ENCODE results near the gene SEMA6C.
"Not testable (repeated sequence)": the region's sequence is repeated elsewhere in the genome, so short reads cannot be mapped to it uniquely, and the experiment has no call there.

Gene SEMA6C, protein sequence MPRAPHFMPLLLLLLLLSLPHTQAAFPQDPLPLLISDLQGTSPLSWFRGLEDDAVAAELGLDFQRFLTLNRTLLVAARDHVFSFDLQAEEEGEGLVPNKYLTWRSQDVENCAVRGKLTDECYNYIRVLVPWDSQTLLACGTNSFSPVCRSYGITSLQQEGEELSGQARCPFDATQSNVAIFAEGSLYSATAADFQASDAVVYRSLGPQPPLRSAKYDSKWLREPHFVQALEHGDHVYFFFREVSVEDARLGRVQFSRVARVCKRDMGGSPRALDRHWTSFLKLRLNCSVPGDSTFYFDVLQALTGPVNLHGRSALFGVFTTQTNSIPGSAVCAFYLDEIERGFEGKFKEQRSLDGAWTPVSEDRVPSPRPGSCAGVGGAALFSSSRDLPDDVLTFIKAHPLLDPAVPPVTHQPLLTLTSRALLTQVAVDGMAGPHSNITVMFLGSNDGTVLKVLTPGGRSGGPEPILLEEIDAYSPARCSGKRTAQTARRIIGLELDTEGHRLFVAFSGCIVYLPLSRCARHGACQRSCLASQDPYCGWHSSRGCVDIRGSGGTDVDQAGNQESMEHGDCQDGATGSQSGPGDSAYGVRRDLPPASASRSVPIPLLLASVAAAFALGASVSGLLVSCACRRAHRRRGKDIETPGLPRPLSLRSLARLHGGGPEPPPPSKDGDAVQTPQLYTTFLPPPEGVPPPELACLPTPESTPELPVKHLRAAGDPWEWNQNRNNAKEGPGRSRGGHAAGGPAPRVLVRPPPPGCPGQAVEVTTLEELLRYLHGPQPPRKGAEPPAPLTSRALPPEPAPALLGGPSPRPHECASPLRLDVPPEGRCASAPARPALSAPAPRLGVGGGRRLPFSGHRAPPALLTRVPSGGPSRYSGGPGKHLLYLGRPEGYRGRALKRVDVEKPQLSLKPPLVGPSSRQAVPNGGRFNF

DNA sequence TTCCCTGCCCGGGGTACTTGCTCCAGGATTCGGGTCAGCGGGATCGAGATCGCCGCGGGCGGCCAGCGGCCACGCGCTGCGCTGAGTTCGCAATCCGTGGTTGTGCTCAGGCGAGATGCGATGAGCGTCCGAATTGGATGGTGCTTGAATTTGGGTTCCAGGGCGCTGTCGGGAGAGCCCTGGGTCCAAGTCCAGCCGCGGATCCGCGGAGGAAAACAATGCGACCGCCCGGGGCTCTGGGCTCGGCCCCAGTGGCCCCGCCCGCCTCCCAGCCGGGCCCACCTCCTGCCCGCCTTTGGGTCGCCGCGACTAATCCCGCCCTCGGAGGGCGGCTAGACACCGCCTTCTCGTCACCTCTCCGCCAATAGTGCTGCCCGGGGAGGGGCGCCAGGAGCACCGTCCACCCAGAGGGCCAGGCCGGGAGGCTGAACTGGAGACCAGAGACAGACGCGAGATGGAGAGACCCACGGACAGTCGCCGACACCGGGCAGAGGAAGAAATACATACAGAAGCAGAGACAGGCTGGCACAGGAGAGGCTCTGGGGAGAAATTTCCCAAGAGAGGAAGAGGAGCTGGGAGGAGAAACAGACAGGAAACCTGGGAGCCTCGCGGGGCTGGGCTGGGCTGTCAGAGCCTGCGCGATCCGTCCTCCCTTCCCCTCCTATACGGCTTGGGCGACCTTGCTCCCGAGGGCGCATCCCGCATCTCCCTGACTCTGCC lies at the start of gene SEMA6C:
Gene SEMA6C, minus strand, starts transcription at position 220 of the 720 bp plus-strand sequence. CDS start 4,010 bp downstream, outside the sequence.
- peak in 1 of 2 donors; percentile 79 for DNase-seq (ENCODE audit: extremely low read depth in 1 of 2, low read depth in 1 of 2)

DNA sequence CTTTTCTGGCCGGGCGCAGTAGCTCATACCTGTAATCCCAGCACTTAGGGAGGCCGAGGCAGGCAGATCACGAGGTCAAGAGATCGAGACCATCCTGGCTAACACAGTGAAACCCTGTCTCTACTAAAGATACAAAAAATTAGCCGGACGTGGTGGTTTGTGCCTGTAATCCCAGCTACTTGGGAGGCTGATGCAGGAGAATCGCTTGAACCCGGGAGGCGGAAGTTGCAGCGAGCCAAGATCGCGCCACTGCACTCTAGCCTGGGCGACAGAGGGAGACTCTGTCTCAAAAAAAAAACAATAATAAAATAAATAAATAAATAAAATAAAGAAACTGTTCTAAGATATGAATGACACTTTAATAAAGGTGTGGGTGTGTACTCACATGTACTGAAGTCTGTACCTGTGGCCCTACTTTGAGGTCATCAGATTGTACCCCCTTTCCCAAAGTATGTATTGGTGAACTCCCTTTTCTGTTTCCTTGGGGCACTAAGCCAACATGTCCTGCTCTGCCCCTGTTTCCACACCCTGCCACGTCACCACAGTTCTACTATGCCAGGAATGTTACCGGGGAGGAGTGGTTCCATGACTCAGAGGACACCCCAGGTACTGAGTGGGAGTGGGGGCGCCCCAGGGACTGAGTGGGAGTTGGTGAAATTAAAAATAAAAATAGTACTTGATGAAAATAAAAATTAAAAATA lies 48.6 kb upstream of the SEMA6C start:
- not testable (repeated sequence) for DNase-seq (ENCODE audit: extremely low read depth in 1 of 2, low read depth in 1 of 2)

DNA sequence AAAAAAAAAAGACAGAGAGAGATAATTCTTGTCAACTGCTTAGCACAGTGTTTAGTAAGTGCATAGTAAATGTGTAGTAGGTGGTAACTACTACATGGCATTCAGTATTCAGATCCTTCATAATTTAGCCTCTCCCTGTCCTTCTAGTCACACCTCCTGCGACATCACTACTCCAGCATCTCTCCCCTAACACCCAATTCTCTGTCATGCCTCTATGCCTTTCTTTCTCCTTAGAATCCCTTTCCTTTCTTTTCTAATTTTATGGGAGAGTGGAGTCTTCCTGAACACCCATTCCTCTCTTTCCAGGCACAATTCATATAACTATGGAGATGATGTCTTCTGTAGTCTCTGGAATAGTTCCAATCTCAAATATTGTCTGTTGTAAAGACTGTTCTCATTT lies 47.4 kb upstream of the SEMA6C start:
- DNase-seq (ENCODE audit: extremely low read depth in 1 of 2, low read depth in 1 of 2), result no peak

DNA sequence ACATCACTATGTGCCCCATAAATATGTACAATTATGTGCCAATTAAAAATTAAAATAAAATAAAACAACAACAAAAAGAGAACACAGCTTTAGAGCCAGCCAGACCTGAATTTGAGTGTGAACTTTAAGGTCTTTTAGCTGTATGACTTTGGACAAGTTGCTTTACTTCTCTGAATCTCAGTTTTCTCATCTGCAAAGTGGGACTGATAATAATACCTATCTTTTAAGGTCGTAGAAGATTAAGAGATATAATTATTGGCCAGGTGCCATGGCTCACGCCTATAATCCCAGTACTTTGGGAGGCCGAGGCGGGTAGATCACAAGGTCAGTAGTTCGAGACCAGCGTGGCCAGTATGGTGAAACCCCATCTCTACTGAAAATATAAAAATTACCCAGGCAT lies 46.9 kb upstream of the SEMA6C start:
- no peak for DNase-seq (ENCODE audit: extremely low read depth in 1 of 2, low read depth in 1 of 2)

DNA sequence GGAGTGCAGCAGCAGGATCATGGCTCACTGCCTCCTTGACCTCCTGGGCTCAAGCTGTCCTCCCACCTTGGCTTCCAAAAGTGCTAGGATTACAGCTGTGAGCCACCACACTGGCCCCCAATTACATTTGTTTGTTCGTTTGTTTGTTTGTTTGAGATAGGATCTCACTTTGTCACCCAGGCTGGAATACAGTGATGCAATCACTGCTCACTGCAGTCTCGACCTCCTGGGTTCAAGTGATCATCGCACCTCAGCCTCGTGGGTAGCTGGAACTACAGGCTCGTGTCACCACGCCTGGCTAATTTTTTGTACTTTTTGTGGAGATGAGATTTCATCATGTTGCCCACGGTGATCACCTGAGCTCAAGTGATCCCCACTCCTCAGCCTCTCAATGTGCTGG lies 45.6 kb upstream of the SEMA6C start:
- DNase-seq (ENCODE audit: extremely low read depth in 1 of 2, low read depth in 1 of 2), result no peak

DNA sequence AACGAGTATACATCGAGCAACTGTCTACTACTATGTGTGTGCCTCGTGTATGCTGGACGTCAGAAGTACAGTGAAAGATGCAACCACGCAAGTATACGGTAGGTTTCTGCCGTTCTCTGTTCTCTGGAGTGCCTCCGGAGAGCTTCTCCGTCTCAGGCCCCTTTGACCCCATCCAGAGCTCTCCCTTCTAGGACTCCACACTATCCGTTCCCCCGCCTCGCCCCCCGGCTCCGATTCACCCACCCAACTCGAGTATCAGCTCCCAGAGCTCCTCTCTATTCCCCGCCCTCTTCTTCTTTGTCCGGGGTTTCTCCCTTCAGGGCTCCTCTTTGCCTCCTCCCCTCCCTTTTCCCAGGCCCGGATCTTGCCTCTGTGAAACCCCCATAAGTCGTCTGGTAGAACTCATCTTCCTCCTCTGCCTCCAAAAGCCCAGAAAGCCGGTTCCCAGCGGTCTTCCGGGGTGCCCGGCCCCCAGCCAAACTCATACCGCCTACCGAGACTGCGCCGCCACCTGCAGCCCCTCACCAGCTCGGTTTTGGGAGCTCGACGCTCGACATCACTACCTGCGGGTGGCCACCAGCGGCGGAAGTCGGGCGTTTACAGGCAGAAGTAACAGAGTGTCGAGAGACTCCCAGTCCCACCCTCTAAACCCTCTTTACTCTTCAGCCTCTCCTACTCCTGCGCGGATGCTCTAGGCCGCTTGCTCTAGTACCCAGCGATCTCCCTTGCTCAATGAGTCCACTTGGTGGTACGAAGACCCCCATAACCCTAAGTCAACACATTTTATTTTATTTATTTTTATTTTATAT lies 43.4 kb upstream of the SEMA6C start, which contains the start of gene VPS72:
Gene VPS72, minus strand, starts transcription at position 561 of the 809 bp plus-strand sequence. Its CDS starts 76 bp downstream, at position 485.
- peak; percentile 58 to 74 for DNase-seq (ENCODE audit: extremely low read depth in 1 of 2, low read depth in 1 of 2)

DNA sequence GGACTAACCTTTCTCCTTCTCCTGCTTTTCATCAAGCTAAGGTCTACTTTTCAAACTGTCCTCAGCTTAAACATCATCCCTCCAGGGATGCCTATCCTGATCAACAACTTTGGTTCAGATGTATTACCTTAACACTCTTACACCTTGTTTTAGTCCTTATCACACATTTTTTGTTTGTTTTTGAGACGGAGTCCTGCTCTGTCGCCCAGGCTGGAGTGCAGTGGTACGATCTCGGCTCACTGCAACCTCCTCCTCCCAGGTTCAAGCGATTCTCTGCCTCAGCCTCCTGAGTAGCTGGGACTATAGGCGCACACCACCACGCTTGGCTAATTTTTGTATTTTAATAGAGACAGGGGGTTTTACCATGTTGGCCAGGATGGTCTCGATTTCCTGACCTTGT lies 42.2 kb upstream of the SEMA6C start:
- DNase-seq (ENCODE audit: extremely low read depth in 1 of 2, low read depth in 1 of 2), result not testable (repeated sequence)

DNA sequence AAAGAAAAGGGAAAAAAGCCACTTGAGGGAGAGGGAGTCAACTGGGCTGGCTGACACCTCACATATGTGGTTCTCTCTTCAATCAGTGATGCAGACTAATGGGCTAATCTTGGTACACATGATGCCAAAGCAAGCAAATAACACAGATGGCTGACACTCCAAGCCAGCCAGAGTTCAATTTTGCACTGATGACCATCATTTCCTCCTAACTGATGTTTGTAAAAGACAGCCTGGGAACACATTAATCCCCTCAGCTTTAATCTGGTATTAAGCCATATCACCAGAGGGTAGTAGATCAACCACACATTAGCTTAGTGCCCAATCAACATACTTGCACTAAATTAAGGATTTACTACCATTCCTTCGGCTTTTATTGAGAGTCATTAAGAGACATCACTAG lies 40.8 kb upstream of the SEMA6C start:
- DNase-seq (ENCODE audit: extremely low read depth in 1 of 2, low read depth in 1 of 2), result no peak

DNA sequence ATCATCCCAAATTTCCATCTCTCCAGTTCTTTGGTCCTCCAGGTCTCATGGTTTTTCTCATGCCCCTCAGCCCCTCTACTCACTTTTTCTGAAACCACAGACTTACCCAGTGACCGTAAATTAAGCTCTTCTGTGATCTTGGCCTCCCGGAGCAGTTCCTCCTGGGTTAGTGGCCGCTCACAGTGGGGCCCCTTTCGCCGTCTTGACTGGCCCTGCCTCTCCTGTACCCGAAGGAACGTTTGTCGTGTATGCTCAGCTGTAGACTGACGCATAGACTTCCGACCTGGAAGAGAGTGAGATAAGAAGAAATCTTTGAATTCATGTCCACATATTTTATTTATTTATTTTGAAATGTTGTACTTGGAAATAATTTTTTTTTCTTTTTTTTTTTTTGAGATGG lies 37.8 kb upstream of the SEMA6C start:
- DNase-seq (ENCODE audit: extremely low read depth in 1 of 2, low read depth in 1 of 2), result no peak

DNA sequence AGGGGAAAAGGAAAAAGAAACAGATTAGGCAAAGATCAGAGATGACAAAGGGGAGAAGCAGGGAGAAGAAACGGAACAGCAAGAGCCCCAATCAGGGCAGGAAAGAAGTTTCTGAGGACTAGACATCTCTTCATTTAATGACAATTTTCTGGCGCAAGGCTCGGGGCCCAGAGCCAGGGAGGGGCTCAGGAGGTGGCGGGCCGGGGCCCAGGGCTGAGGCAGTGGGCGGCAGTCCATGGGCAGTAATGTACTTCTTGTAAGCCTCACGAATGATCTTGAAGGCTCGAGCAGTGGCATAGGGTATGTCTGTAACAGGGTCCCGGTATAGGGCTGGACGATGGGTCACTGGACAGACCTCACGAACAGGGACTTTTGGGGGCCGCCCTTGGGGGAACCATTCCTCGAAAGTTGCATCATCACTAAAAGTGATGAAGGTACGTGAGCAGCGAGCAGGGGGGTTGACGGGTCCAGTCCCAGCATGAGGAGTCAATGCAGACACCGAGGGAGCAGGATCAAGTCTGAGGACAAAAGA lies 30.1 kb upstream of the SEMA6C start:
- DNase-seq (ENCODE audit: extremely low read depth in 1 of 2, low read depth in 1 of 2), result no peak

DNA sequence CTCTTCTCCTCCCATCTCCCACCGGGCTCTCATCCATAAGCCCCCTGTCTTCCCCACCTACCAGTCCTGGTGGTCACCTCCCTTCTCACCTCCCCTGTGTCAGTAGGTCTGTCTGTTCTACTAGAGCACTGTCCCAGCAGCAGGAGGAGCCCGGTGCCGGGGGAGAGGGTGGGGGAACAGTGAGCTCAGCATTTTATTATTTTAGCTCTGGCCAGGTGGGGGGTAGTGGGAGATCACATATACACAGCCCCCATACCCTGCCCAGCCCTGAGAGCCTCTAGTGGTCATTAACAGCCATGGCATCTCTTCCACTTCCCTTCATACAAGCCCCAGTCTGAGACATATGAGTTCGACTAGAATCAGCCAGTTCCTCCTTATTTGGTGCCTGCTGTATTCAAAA lies 29.4 kb upstream of the SEMA6C start, which contains the start of gene TMOD4:
Gene TMOD4, minus strand, starts transcription at position 119 of the 400 bp plus-strand sequence. CDS start 1,106 bp downstream, outside the sequence.
- DNase-seq (ENCODE audit: extremely low read depth in 1 of 2, low read depth in 1 of 2), result no peak

DNA sequence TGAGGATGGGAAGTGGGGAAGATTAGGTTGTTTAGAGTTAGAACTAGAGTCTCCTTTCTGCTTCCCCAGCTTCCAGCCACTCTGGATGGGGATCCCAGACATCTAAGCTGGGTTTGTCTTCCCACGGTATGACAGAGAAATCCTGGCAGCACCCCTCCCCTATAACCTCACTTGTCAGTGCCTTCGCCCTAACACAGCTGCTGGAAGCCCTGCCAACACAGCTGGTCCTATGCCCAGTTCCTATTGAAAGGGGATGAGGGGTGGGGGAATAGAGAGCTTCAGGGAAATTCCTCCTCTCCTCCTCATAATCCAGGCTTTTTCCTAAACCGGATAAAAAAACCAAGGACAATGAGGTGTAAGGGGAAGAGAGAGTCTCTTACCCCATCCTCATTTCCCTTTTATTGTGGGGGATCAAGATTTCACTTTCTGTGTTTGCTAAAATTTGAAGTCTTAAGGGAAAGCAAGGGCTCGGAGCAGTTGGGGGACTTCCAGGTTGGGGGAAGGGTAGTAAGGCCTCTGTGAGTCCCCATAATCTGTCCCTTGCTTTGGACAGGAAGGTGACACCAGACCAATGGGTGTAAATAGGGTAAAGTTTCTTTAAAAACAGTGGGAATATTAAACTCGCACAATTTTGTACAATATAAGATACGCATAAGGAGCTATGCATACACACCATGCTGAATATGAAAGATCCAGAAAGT lies 28.8 kb upstream of the SEMA6C start:
- DNase-seq (ENCODE audit: extremely low read depth in 1 of 2, low read depth in 1 of 2), result no peak

DNA sequence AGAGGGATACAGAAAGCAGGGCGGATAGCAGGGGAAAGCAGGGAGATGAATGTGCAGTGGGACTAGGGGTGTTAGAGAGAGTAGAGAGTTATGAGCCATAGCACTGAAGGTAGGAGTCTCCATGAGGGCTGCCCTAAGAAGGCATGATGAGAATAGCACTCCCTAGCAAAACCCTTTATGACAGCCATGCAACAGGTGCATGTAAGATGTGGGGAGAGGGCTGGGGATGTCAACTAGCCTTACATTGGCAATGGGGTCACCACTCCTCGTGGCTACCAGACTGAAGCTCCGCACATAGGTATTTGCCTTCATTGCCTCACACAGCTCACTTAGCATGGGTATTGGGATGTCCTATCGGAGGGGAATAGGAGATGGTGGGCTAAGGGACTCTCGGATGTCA lies 24.8 kb upstream of the SEMA6C start:
- DNase-seq (ENCODE audit: extremely low read depth in 1 of 2, low read depth in 1 of 2), result no peak

DNA sequence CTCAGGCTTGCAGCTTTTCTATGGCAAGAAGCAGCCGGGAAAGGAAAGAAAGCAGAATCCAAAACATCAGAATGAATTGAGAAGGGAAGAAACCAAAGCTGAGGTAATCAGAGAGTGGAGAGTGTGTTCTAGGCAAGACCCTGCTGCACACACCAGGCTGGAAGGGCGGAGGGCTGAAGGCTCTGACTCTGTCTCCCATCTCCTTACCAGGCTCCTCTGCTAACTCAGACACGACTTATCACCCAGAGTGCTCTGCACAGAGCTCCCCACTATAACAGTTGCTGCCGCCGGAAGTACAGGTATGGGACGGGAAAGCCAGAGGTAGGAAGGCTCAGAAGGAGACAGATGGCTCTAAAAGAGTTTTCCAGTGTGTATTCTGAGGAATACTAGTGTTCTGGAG lies 20.7 kb upstream of the SEMA6C start:
- DNase-seq (ENCODE audit: extremely low read depth in 1 of 2, low read depth in 1 of 2), result no peak

DNA sequence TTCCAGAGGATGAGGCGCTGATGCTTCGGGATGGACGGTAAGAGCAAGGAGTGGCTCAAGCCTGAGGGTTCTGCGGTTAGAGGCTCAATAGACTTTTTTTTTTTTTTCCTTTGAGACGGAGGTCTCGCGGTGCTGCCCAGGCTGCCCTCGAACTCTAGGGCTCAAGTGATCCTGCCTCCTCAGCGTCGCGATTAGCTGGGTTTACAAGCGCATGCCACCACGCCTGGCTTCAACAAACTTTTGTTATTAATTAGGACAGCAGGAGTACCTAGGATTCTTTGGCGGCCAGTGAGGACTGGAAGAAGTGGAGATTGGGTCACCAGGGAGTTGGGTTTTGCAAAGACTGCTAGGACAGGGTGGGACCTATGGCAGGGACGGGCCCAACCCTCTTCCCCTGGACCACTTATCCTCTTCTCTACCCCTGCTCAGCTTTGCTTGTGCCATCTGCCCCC lies 20.1 kb upstream of the SEMA6C start:
- DNase-seq (ENCODE audit: extremely low read depth in 1 of 2, low read depth in 1 of 2), result no peak

DNA sequence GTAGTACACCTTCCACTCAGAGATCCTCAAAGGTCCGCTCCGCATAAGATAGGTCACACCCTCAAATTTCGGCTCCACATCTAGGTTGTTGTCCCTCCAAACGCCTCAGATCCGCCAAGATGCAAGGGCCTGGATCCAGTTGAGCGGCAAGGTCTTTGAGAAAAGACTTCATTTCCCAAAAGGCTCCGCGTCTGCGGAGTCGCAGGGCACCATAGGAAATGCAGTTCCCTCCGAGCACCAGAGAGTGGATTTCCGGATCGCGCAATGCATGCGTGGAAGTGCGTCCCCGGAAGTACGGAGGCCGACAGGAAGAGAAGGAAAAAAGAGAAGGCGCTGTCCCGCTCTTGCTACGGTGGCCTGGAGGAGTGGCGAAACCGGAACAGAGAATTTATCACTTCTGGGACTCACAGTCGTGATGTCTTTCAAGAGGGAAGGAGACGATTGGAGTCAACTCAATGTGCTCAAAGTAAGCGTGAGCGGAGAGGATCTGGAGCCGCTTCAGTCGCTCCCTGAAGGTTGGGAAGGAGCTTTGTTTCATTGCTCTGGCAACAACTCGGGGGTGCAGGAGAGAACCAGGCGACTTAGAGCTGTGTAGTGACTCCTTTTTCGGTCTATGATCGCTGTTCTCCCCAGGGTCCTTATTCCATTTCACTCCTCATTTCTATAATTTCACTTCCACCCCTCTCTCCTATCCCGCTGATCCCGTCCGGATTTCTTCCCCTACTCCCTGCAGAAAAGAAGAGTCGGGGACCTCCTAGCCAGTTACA lies 19.5 kb upstream of the SEMA6C start, which contains the start of the genes LYSMD1 and SCNM1:
Gene LYSMD1, minus strand, starts transcription at position 165 of the 767 bp plus-strand sequence. CDS start 644 bp downstream, outside the sequence.
Gene SCNM1, plus strand, starts transcription at position 407 of the 767 bp plus-strand sequence. Its CDS starts 9 bp downstream, at position 416.
- DNase-seq (ENCODE audit: extremely low read depth in 1 of 2, low read depth in 1 of 2), result peak; percentile 88 to 89

DNA sequence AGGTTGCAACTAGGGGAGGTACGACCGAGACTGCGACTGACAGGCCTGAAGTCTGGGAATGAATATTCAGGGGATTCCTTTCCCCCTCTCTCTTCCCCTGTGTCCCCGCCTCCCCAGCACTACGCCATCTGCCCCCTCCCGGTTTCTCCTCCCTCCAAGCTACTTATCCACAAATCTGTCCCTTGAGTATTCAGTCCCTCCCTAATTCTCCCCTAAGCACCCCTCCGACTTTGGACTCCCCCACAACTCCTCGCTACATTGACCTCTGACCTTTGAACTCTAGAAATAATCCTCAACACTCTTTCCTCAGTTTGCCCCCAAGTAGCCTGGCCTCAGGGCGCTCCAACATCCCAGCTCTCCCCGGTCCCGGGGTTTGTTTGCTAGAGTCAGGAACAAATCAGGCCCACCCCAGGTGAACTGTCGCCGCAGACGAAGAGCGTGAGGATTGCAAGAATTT lies 18.9 kb upstream of the SEMA6C start:
- DNase-seq (ENCODE audit: extremely low read depth in 1 of 2, low read depth in 1 of 2), result no peak

Data from activated CD8-positive, alpha-beta memory T cell treated with anti-CD3 and anti-CD28 coated beads for 1 hour (primary cell).